Measurements from ENCODE around the gene NME8.

DNA sequence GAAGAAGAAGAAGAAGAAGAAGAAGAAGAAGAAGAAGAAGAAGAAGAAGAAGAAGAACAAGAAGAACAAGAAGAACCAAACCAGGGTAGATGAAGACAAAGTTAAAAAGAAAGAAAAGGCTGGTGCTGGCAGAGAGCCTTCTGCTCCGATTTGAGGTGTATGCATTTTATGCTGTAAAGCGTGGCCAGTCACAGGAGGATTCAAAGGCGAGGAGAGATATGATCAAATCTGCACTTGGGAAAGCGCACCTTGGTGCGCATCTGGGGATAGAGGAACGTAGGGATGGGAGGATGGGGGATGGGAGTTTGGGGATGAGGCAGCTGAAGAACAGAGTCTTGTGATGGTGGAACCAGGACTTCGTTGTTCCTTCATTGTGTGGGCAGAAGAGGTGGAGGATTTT lies at the start of gene NME8:
- TF ChIP-seq CTCF (IDR thresholded peaks at IDR 0.05; ENCODE audit: extremely low read depth in 1 of 2, insufficient read depth in 1 of 2, low read depth in 1 of 2, low read length in 2 of 2) (no peak), GATA2 (IDR thresholded peaks at IDR 0.05; ENCODE audit: insufficient read depth, insufficient read length, low read depth, low read length) (no peak)

Data from endothelial cell of umbilical vein (primary cell).